ENCODE data around the gene MPST.

GRCh38 chr22:37057226-37057625, 37.7 kb downstream of the MPST start:
- no peak for TF ChIP-seq CTCF (IDR thresholded peaks at IDR 0.05; ENCODE audit: poor library complexity, severe bottlenecking)
- TF ChIP-seq RAD21 (conservative IDR thresholded peaks at IDR 0.05), result no peak
- TF ChIP-seq EZH2 (IDR thresholded peaks at IDR 0.05; ENCODE audit: borderline replicate concordance, insufficient read depth, low read length, poor library complexity, severe bottlenecking), result no peak
- TF ChIP-seq POLR2AphosphoS5 (IDR thresholded peaks at IDR 0.05), result no peak
